Measurements from ENCODE around the gene NKX6-1.

- TF ChIP-seq CTCF (conservative IDR thresholded peaks at IDR 0.05 in 1 of 2, IDR thresholded peaks at IDR 0.05 in 1 of 2; ENCODE audit: low read depth in 1 of 2, low read length in 2 of 2): no peak
- no peak for TF ChIP-seq EZH2 (IDR thresholded peaks at IDR 0.05; ENCODE audit: low read length, missing control alignments)
Observed at GRCh38 chr4:84531689-84532088, 32.6 kb upstream of the NKX6-1 start.

Data from fibroblast of lung (primary cell).